GM21619 (cell line): Measurements from ENCODE around the gene SELENOH.

Source experiments
- ATAC-seq: cut with Tn5 transposase; IDR thresholded peaks from one replicate; pipeline ENCODE4 v1.9.1; 2021; ENCODE audit not compliant: unreplicated experiment

Gene SELENOH

GRCh38 chr11:57745206-57745605 is 3.9 kb downstream of the SELENOH start:
- ATAC-seq = no peak

- ATAC-seq = no peak
These were observed 5.6 kb downstream of the SELENOH start for GRCh38 chr11:57746920-57747319.

DNA sequence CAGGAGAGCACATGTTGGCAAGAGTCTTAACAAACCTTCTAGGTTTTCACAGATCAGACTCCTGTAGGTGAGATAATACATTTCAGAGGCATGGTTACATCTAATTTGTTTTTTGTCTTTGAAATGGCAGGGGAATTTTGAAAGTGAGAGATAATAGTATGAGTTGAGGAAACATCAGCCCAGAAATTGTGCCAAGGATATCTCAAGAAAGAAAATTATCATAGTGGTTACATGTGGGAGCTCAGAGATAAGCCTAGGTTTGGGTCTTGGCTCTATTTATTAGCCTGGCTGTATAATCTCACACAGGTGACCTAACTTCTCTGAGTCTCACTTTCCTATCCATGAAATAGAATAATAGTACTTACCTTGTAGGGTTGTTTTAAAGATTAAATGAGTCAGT is 9.9 kb downstream of the SELENOH start:
- ATAC-seq = no peak

DNA sequence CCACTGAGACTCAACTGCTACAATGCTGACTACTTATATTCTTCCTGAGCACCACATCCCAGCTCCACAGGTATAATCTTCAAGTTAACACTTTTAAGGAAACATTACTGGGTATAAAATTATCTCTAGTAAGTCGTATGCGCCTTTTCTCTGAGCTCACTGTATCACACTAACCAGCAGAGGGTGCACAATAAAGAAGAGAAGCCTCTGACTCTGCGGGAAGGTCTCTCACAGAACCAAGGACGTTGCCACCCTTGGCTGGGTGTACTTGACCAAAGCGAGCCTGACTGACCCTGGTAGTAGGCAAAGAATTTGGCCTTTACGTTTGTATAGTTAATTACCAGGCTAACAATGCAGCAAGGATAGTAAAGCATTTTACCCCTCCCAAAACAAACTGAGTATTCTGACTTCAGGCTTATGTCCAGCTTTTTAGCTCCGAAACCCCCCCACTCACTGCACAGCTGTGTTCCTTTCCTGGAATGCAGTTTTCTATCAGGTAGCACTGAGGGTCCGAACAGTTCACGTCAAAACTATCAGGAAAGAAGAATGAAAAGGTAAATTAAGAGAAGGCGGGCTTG is 10.5 kb downstream of the SELENOH start, which contains the start of gene BTBD18:
Gene BTBD18, minus strand, starts transcription at position 144 of the 578 bp plus-strand sequence. CDS start 631 bp downstream, outside the sequence.
- ATAC-seq = no peak

- ATAC-seq = no peak
These were observed 11.7 kb downstream of the SELENOH start for GRCh38 chr11:57752954-57753353.

GRCh38 chr11:57758174-57758573 is 16.9 kb downstream of the SELENOH start:
- ATAC-seq = no peak

DNA sequence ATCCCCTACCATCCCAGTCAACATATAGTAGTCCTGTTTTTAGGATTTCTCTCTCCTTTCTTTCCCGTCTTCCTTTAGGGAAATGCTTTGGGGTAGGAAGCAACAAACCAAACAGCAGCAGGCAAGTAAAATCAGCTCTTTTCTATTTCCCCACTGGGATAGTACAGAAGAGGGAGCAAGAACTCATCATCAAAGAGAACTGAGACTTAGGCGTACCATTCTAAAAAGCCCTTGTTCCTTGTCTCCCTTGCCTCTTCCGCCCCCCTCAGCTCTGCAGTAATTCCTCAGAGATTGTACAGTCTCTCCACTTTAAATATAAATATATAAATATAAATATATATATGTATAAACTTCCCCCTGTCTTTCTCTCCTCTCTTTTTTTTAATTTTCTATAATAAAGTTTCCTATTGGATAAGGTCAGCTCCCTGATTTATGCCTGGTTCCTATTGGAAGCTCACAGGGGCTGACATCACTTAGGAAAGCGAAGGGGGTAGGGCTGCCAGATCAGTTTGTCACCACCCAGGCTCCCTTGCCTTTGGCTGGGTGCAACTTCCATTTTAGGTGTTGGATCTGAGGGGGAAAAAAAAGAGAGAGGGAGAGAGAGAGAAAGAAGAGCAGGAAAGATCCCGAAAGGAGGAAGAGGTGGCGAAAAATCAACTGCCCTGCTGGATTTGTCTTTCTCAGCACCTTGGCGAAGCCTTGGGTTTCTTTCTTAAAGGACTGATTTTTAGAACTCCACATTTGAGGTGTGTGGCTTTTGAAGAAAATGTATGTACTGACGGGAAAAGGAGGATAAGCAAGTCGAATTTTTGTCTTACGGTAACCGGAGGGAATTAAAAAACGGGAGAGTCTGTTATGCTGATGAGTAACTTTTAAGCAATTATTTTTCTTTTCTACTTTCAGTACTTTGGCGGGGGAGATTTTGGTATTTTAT is 20.3 kb downstream of the SELENOH start, which contains the start of gene CTNND1:
Gene CTNND1, plus strand, starts transcription at position 502 of the 934 bp plus-strand sequence. CDS start 29,677 bp downstream, outside the sequence.
- peak; percentile 82 for ATAC-seq

DNA sequence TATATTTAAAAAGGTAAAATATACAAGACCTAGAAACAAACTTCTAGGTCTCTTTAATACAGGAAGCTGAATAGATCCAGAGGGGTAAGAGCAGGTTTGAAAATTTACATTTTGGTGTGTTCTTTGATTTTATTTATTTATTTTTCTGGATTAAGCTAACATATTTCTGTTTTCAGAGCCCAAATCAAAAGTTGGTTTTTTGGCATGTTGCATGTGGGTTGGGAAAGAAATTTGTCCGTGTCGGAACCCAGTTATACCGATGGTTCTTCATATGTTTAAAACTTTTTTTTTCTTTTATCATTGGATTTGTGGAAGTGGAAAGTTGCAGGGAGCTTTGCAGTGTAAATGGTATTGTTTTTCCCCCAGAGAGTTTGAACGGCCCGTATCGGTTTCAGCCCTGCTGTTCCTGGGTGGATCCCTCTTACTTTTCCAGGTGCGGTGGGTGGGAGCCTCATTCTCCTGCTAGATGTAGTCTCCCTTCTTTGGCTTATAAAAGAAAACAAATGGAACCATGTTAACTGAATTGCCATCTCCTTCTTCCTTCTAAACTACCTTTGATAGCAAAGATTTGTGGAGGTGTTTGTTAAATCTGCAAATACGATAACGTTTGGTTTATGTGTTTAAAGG is 21.1 kb downstream of the SELENOH start:
- no peak for ATAC-seq

DNA sequence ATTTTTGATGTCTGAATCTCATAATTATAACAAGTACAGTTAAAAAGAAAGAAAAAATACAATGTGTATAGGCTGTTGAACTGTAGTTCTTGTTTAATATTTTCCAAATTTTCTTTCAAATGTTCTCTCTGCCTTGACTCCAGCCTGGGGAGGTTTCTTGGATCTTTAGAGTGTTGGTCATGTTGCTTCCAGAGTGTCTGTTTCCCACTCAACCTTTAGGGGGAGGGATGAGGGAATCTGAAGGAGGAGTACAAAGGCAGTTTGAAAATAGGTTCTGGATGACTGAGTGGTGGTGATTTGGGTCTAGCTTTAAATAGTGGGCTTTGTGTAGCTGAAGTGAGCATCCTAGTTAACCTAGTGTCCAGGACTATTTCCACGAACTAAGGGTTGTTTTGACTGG is 22.3 kb downstream of the SELENOH start:
- no peak for ATAC-seq

- ATAC-seq = no peak
These were observed 22.7 kb downstream of the SELENOH start for GRCh38 chr11:57764021-57764420.

DNA sequence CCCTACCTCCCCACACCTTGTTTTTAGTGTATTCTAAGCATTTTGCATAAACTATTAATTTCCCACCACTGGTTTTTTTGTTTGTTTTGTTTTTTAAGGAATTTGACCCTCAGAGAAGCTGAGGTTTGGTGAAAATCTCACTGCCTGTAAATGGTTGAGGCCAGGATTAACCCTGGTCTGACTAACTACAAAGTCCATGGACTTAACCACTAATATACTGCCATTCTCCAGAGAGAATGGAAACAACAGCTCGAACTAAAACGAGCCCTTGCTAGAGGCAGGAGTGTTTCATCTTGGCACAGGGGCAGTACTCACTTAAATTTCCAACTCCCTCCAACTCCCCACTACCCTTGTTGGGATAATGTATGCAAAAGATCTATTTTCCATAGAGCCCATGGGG is 23.3 kb downstream of the SELENOH start:
- ATAC-seq = no peak

DNA sequence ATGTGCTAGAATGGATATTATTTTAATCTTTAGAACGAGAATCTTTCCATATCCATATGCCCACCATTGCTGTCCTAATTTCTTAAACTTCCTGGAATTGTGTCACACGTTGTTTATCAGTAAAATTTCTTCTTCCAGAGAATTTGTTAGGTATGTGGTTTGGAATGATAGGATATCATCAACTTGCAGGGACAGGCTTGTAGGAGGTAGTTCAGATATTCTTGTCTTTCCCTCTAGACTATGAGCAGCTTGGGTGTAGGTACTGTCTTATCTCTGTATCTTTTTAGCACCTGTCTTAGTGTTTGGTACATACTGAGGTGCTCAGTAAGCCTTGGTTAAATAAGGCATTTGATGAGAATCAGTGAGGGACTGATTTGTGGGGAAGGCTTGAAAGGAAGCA is 23.7 kb downstream of the SELENOH start:
- ATAC-seq = no peak

- no peak for ATAC-seq
These were observed 29.5 kb downstream of the SELENOH start for GRCh38 chr11:57770793-57771192.

GRCh38 chr11:57771365-57771764 is 30.1 kb downstream of the SELENOH start:
- ATAC-seq = no peak

DNA sequence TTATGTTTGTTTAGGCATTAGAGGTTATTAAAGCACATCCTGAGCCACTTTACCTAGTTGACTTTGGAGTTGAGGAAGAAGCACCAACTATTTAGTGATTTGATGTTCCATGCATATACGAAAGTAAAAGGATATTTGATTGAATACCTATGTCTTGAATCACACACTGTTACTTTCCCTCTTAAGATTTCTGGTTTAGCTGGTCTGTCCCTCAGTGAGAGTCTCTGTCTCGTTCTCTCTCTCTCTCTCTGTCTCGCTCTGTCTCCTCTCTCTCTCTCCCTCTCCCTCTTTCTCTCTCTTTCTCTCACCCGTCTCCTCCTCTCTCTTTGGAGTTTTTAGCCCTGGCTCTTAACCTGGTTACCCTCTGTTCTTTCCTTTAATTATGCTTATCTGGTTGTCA is 31.3 kb downstream of the SELENOH start:
- ATAC-seq = no peak

GRCh38 chr11:57773026-57773598 is 31.8 kb downstream of the SELENOH start:
- no peak for ATAC-seq

DNA sequence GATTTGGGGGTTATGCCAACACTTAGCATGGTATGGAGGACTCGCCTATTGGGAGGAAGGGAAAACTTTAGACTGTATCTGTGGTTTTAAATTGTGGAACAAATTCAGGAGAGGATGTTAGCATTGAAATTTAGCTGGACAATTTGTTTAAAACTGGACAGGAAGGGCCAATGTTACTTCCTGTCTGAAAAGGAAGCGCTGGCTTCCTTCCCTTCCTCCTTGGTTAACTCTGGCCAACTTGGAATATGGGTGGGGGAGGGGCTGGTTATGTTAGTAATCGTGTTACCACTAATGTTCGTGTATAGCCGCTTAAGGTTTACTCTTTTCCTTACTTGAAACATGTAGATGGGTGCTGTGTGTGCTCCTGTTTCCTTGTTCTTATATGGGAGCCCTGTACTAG is 34.2 kb downstream of the SELENOH start:
- ATAC-seq = no peak

DNA sequence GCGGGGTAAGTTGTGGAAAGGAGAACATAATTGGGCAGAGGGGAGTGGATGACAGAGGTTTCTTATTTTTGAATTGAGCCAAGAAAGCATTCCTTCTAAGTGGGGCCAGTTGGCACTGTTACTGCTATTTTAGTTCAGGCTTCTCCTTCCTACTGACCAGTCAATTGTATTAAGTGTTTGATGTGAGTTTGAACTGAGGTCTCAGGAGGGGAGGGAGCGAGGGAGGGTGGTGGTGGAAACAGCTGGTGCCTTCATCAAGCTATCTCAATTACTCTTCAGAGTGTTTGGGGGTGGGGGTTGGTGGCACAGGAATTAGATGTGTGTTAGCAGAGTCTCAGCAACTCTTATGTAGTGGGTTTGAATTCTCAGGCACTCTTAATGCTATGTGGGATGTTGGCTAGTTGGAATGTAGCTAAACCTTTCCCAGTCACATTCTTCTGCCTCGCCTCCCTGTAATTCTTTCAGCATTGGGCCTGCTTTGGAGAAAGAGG is 34.8 kb downstream of the SELENOH start:
- ATAC-seq = no peak

DNA sequence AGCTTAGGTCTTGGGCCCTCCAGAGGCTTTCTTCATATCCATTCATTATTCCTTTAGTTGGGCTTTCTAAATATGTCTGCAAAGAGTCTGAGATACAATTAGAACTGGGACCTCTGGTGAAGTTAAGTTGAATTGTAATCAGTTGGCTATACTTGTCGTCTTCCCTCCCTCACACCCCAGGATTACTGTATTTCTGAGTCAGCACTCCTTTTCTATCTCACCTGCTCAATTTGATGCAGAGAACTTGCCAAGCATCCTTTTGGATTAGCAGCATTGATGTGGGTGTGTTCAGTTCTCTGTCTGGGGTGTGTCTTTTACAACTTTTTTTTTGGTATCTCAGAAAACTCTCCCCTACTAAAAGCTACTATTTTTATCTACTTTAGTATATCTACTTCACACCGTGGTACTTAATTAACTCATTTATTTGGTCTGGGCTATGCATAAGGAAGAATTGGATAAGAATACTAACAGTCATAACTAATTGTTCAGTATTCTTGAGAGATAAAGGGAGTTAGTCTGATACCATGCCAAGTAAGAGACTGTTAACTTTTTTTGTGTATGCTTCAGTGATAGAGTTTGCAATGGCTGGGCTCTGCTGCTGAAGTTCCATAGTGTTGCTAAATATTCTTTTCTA is 35.4 kb downstream of the SELENOH start:
- no peak for ATAC-seq

- ATAC-seq = no peak
These were observed 36.7 kb downstream of the SELENOH start for GRCh38 chr11:57777969-57778317.
